ENCODE measurements around the gene OBP2A. TPM values are rescaled to one million over a fixed set of nuclear protein-coding genes. Genes with fewer than 3 reads are reported as not detected.
A peak's percentile ranks its signal among the peaks of the same experiment; 100 is the strongest.
"Not testable (repeated sequence)": the region's sequence is repeated elsewhere in the genome, so short reads cannot be mapped to it uniquely, and the experiment has no call there.

OBP2A gene
- polyA plus RNA-seq (2011; rRNA removed) (not detected in 2 replicates), polyA minus RNA-seq (2011; rRNA and poly(A)+ RNA removed) (not detected in 2 replicates)

GRCh38 chr9:135545646-135546176, at the start of gene OBP2A:
Gene OBP2A (plus strand): TSS chr9:135546126. CDS start chr9:135546181, 55 bp downstream.
- DNase-seq (ENCODE audit: low read depth, low spot score); POLR2A ChIA-PET; H3K9me3 ChIP-seq (ENCODE audit: control insufficient read depth, insufficient read depth, low read length); H3K4me3 ChIP-seq (ENCODE audit: low read depth, low read length); CTCF ChIA-PET; H3K27me3 ChIP-seq (ENCODE audit: control insufficient read depth, insufficient read depth, low read length); H3K27ac ChIP-seq (ENCODE audit: low read depth, low read length): not testable (repeated sequence)

DNA sequence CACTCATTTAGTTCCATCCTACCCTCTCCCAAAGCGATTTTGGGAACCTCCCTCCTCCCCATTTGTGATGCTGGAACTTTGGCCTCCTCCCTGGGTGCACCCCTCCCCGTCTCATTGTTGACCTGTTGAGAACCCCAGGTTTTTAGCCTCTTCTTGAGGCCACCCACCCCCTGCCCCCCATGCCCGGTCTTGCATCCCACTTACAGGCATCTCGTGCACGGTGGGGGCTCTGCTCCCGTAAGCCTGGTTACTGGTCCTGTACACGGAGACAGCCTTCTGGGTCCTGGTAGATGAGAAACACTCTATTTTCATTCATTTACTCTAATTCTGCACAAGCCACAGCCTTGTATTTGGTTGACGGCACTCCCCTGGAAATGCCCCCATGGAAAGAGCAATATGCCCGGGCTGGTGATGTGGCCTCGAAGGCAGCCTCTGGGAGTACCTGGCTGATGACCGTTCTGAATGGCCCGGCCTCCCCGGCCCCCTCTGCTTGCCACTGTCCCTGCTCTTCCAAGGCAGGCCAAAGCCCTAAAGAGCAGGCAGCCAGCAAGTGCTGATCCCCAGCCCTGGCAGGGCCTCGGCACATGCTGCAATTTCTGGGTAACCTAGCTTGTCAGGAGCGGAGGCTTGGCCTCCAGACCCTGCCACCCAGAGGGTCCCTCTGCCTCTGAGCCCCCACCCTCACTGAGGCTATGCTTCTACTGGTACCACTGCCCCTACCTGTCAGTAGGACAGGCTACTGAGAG, 47.4 kb upstream of the OBP2A start:
- no peak overlapping the region for H3K27ac ChIP-seq (ENCODE audit: low read depth, low read length)
- H3K4me3 ChIP-seq (ENCODE audit: low read depth, low read length): no peak overlapping the region
- no peak for DNase-seq (ENCODE audit: low read depth, low spot score)
- H3K27me3 ChIP-seq (ENCODE audit: control insufficient read depth, insufficient read depth, low read length): no peaks in the 10 kb centered on the region
- POLR2A ChIA-PET: no interaction called here
- TF ChIP-seq, protein P1, sequence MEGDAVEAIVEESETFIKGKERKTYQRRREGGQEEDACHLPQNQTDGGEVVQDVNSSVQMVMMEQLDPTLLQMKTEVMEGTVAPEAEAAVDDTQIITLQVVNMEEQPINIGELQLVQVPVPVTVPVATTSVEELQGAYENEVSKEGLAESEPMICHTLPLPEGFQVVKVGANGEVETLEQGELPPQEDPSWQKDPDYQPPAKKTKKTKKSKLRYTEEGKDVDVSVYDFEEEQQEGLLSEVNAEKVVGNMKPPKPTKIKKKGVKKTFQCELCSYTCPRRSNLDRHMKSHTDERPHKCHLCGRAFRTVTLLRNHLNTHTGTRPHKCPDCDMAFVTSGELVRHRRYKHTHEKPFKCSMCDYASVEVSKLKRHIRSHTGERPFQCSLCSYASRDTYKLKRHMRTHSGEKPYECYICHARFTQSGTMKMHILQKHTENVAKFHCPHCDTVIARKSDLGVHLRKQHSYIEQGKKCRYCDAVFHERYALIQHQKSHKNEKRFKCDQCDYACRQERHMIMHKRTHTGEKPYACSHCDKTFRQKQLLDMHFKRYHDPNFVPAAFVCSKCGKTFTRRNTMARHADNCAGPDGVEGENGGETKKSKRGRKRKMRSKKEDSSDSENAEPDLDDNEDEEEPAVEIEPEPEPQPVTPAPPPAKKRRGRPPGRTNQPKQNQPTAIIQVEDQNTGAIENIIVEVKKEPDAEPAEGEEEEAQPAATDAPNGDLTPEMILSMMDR (IDR thresholded peaks at IDR 0.05; ENCODE audit: low read depth, low read length): no peak
- CTCF ChIA-PET: no interaction called here
- no peaks in the 10 kb centered on the region; the same call in 1 of the 2 replicates for H3K9me3 ChIP-seq (ENCODE audit: control insufficient read depth, insufficient read depth, low read length)

GRCh38 chr9:135499326-135500070, 46.4 kb upstream of the OBP2A start:
- ChIA-PET POLR2A (no interaction called here), CTCF (interaction anchor here (0.6 to 0.7 kb wide), 3 partner anchors 13 to 311 kb away, joined by 4 to 9 read pairs (median 4); no protein-coding TSS in a partner anchor)
- Histone ChIP-seq H3K9me3 (ENCODE audit: control insufficient read depth, insufficient read depth, low read length) (no peaks in the 10 kb centered on the region; the same call in 1 of the 2 replicates), H3K27ac (ENCODE audit: low read depth, low read length) (peak overlapping the region; percentile 61), H3K4me3 (ENCODE audit: low read depth, low read length) (peak overlapping the region; percentile 80), H3K27me3 (ENCODE audit: control insufficient read depth, insufficient read depth, low read length) (no peaks in the 10 kb centered on the region)
- TF ChIP-seq, protein P1 (IDR thresholded peaks at IDR 0.05; ENCODE audit: low read depth, low read length): no peak
- peak; percentile 67 for DNase-seq (ENCODE audit: low read depth, low spot score)

DNA sequence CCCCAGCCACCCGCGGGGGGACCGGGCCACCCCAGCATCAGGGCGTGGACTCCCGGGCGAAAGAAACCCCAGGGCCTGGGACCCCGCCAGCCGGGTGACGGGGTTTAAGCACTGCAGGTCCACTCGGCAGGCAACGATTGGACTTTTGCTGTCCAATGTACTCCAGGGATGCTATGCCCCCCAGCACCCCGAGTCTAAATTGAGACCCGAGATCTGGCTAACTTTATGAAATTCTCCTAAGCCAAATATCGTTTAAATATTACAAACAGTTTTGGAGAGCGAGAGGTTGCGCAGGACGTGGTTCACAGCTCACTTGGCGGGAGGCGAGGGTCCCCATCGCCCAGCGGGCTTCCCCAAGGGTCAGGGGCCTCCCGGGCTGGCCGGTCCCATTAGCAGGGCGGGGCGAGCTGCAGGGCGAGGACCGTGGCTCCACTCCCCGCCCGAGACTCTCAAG, 45.8 kb upstream of the OBP2A start:
- ChIA-PET CTCF (interaction anchor here (0.6 to 0.7 kb wide), 3 partner anchors 13 to 312 kb away, joined by 4 to 9 read pairs (median 4); no protein-coding TSS in a partner anchor), POLR2A (no interaction called here)
- no peak for DNase-seq (ENCODE audit: low read depth, low spot score)
- Histone ChIP-seq H3K27ac (ENCODE audit: low read depth, low read length) (peak overlapping the region; percentile 61), H3K27me3 (ENCODE audit: control insufficient read depth, insufficient read depth, low read length) (no peaks in the 10 kb centered on the region), H3K4me3 (ENCODE audit: low read depth, low read length) (peak overlapping the region; percentile 80), H3K9me3 (ENCODE audit: control insufficient read depth, insufficient read depth, low read length) (no peaks in the 10 kb centered on the region; the same call in 1 of the 2 replicates)
- TF ChIP-seq, protein P1 (IDR thresholded peaks at IDR 0.05; ENCODE audit: low read depth, low read length): no peak

DNA sequence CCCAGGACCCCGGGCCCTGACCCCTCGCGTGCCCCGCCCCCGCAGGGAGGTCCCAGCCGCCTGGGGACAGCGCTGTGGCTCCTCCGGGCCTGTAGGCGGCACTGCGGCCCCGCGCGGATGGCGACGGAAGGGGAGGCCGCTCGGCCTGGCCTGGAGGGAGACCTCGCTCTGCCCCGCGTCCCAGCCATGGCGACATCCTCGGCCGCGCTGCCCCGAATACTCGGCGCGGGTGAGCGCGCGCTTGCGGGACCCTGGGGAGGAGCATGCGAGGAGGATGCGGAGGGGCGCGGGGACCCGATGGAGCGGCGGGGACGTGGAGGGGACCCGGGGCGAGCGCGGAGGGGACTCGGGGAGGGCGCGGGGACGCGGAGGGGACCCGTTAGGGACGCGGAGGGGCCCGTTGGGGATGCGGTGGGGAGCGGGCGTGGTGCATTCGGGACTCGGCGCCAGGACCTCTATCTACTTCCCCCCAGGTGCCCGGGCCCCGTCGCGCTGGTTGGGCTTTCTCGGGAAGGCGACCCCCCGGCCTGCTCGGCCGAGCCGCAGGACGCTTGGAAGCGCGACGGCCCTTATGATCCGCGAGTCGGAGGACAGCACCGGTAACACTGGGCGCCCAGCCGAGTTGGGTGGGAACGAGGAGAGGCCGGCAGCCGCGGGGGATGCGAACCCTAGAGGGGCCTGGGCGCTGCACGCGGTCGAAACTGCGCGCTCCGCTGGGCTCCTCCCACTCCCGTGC, 45.2 kb upstream of the OBP2A start, which contains the start of gene MRPS2:
MRPS2 (plus strand) TSS at position 158 of the 736 bp plus-strand sequence; CDS start at position 187, 29 bp downstream.
- Histone ChIP-seq H3K27ac (ENCODE audit: low read depth, low read length) (peak within 1 kb of the TSS; percentile 61), H3K9me3 (ENCODE audit: control insufficient read depth, insufficient read depth, low read length) (no peaks in the 10 kb centered on the region; the same call in 1 of the 2 replicates), H3K4me3 (ENCODE audit: low read depth, low read length) (peak within 1 kb of the TSS; percentile 80), H3K27me3 (ENCODE audit: control insufficient read depth, insufficient read depth, low read length) (no peaks in the 10 kb centered on the region)
- TF ChIP-seq, protein P1 (IDR thresholded peaks at IDR 0.05; ENCODE audit: low read depth, low read length): peak; percentile 71
- peak; percentile 44 for DNase-seq (ENCODE audit: low read depth, low spot score)
- POLR2A ChIA-PET: no interaction called here
- CTCF ChIA-PET: interaction anchor here (0.7 kb wide), 2 partner anchors 12 to 19 kb away, joined by 4 read pairs; no protein-coding TSS in a partner anchor

All from AG04450 (cell line).